HepG2 (cell line): Measurements from ENCODE around the gene GSDMA. TPM values are rescaled to one million over a fixed set of nuclear protein-coding genes. Genes with fewer than 3 reads are reported as not detected.

Experiments
- ATRX ChIP-seq: sonication (generic); formaldehyde crosslinking; IDR thresholded peaks from 2 replicates; pipeline ENCODE4 v1.4.0; 2020; ENCODE audit warnings: missing genetic modification reagents, borderline replicate concordance
- CTCF ChIP-seq: sonication (generic); formaldehyde crosslinking; IDR thresholded peaks from 2 replicates; pipeline ENCODE4 v1.5.0; 2020; ENCODE audit warnings: mild to moderate bottlenecking, missing genetic modification reagents, moderate library complexity
- FOSL2 ChIP-seq: sonication (generic); formaldehyde crosslinking; IDR thresholded peaks from 2 replicates; pipeline ENCODE4 v1.4.0; 2020; ENCODE audit warnings: missing genetic modification reagents
- GLMP ChIP-seq: sonication (generic); formaldehyde crosslinking; IDR thresholded peaks from 2 replicates; pipeline ENCODE4 v1.9.0; 2021; ENCODE audit warnings: missing genetic modification reagents, mild to moderate bottlenecking, borderline replicate concordance
- KAT7 ChIP-seq: IDR thresholded peaks from 2 replicates; pipeline ENCODE4 v1.6.1; 2018; ENCODE audit warnings: borderline replicate concordance, missing compliant biosample characterization
- MEIS2 ChIP-seq: sonication (generic); formaldehyde crosslinking; IDR thresholded peaks from 2 replicates; pipeline ENCODE4 v1.9.0; 2021; ENCODE audit warnings: mild to moderate bottlenecking, missing genetic modification reagents
- MTF1 ChIP-seq: sonication (generic); formaldehyde crosslinking; IDR thresholded peaks from 2 replicates; pipeline ENCODE4 v1.5.0; 2020; ENCODE audit warnings: missing genetic modification reagents
- NFAT5 ChIP-seq: sonication (generic); formaldehyde crosslinking; IDR thresholded peaks from 2 replicates; pipeline ENCODE4 v1.4.0; 2020; ENCODE audit warnings: missing genetic modification reagents
- NR1H2 ChIP-seq: sonication (generic); formaldehyde crosslinking; IDR thresholded peaks from 2 replicates; pipeline ENCODE4 v1.8.1; 2022; ENCODE audit warnings: low read depth, missing genetic modification reagents, borderline replicate concordance
- NR2F2 ChIP-seq: IDR thresholded peaks from 2 replicates; pipeline ENCODE4 v1.6.1; 2012; ENCODE audit warnings: low read depth, inconsistent platforms, borderline replicate concordance
- THAP7 ChIP-seq: sonication (generic); formaldehyde crosslinking; IDR thresholded peaks from 2 replicates; pipeline ENCODE4 v1.8.1; 2023; ENCODE audit warnings: mild to moderate bottlenecking, missing genetic modification reagents
- YEATS2 ChIP-seq: sonication (generic); formaldehyde crosslinking; IDR thresholded peaks from 2 replicates; pipeline ENCODE4 v1.4.0; 2020; ENCODE audit warnings: missing genetic modification reagents, borderline replicate concordance
- ZBTB37 ChIP-seq: sonication (generic); formaldehyde crosslinking; IDR thresholded peaks from 2 replicates; pipeline ENCODE4 v1.4.0; 2020; ENCODE audit warnings: mild to moderate bottlenecking, missing genetic modification reagents
- ZNF382 ChIP-seq: sonication (generic); formaldehyde crosslinking; IDR thresholded peaks from 2 replicates; pipeline ENCODE4 v1.5.0; 2020; ENCODE audit warnings: missing genetic modification reagents, mild to moderate bottlenecking, borderline replicate concordance
- ZNF546 ChIP-seq: sonication (generic); formaldehyde crosslinking; conservative IDR thresholded peaks from 2 replicates; pipeline ENCODE4 v1.8.1; 2023; ENCODE audit warnings: mild to moderate bottlenecking, missing genetic modification reagents
- polyA plus RNA-seq, 8 experiments: library from polyadenylated mRNA; depleted of rRNA in 3 of 8; stranded (reverse) in 7 of 8; unstranded in 1 of 8; fragments of >200 nt; fragmentation: Illumina TruSeq in 4 of 8; extraction: Trizol in 4 of 8; gene quantifications; 2 replicates each; pipeline versions ENCODE4 v1.2.1 to v1.2.3, GENCODE V29; 2011 to 2016; ENCODE audit warnings: low read depth in 4 of 8, missing spikeins in 1 of 8, mixed read lengths in 1 of 8; ENCODE audit not compliant: insufficient read depth in 1 of 8
- total RNA-seq, 5 experiments: library from RNA; depleted of rRNA; stranded (reverse); fragments of >200 nt; fragmentation: Illumina TruSeq; extraction: Trizol; gene quantifications; 2 replicates each; pipeline ENCODE4 v1.2.3, GENCODE V29; 2016; ENCODE audit warnings: low read depth in 1 of 5
- TF ChIP-seq, protein P1 (sequence below): IDR thresholded peaks from 2 replicates; pipeline ENCODE4 v1.6.1; 2016; ENCODE audit warnings: low read depth

Gene GSDMA
- total and polyA plus RNA-seq, 2 of the 13 experiments (the other 11 are each of a cell fraction or from before 2014, with no cell fraction given), result not detected

- peak; percentile 93 for TF ChIP-seq THAP7
- peak; percentile 97 for TF ChIP-seq KAT7
- TF ChIP-seq ZNF546 (CRISPR knock-in tag), result peak; percentile 87
- TF ChIP-seq CTCF, result peak; percentile 62
- no peak for TF ChIP-seq GLMP (CRISPR knock-in tag)
- TF ChIP-seq ATRX (CRISPR knock-in tag), result peak; percentile 86; the same call in 1 of the 2 replicates
- no peak for TF ChIP-seq ZBTB37 (CRISPR knock-in tag)
- TF ChIP-seq ZNF382, result no peak
- 0 out of 2 replicates have a peak, but pooled peaks have one; percentile 9 for TF ChIP-seq NFAT5 (CRISPR knock-in tag)
- no peak; the same call in 1 of the 2 replicates for TF ChIP-seq NR1H2 (CRISPR knock-in tag)
- TF ChIP-seq NR2F2, result peak; percentile 98
- TF ChIP-seq MEIS2 (CRISPR knock-in tag), result peak; percentile 99
- TF ChIP-seq FOSL2 (CRISPR knock-in tag), result peak; percentile 95
- TF ChIP-seq YEATS2 (CRISPR knock-in tag), result peak; percentile 89; the same call in 1 of the 2 replicates
- TF ChIP-seq, protein P1, sequence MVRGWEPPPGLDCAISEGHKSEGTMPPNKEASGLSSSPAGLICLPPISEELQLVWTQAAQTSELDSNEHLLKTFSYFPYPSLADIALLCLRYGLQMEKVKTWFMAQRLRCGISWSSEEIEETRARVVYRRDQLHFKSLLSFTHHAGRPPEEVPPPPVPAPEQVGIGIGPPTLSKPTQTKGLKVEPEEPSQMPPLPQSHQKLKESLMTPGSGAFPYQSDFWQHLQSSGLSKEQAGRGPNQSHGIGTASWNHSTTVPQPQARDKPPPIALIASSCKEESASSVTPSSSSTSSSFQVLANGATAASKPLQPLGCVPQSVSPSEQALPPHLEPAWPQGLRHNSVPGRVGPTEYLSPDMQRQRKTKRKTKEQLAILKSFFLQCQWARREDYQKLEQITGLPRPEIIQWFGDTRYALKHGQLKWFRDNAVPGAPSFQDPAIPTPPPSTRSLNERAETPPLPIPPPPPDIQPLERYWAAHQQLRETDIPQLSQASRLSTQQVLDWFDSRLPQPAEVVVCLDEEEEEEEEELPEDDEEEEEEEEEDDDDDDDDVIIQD (CRISPR knock-in tag), result peak; percentile 84
- no peak for TF ChIP-seq MTF1 (CRISPR knock-in tag)
These were observed 38.7 kb upstream of the GSDMA start (continued) for GRCh38 chr17:39923836-39924690.
